ENCODE data around the gene CCNL2. TPM values are rescaled to one million over a fixed set of nuclear protein-coding genes. Genes with fewer than 3 reads are reported as not detected.
A peak's percentile ranks its signal among the peaks of the same experiment; 100 is the strongest.

Gene CCNL2
- total and polyA plus RNA-seq, 2 of the 13 experiments (the other 11 are each of a cell fraction or from before 2014, with no cell fraction given): 105 to 340 TPM

DNA sequence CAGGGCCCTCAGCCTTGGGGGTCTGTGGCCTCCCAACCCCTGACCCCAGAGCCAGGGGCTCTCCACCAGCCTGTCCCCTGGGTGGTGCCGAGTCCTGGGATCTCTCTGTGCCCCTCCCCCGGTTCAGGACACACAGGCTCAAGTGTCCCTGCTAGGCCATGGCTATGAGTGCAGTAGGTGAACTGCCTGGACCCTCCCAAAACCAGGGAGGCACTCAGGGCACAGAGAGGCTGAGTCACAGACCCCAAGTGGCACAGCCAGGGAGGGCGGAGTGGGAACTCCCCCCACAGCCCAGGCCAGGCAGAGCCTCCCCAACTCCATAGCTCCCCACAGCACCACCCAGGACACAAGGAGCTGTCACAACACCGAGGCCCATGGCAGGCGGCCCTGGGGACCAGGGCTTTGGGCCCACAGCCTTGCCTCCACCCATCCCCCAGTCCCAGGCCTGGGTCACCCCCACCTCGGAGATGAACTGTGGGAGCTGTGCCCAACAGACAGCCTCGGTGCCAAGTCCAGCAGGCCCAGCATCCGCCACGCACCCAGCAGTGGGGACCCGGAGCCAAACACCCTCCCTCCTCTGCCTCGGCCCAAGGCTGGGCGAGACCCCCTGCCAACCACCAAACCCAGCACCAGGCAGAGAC lies 53.2 kb downstream of the CCNL2 start (continued):
- TF ChIP-seq, protein P1, sequence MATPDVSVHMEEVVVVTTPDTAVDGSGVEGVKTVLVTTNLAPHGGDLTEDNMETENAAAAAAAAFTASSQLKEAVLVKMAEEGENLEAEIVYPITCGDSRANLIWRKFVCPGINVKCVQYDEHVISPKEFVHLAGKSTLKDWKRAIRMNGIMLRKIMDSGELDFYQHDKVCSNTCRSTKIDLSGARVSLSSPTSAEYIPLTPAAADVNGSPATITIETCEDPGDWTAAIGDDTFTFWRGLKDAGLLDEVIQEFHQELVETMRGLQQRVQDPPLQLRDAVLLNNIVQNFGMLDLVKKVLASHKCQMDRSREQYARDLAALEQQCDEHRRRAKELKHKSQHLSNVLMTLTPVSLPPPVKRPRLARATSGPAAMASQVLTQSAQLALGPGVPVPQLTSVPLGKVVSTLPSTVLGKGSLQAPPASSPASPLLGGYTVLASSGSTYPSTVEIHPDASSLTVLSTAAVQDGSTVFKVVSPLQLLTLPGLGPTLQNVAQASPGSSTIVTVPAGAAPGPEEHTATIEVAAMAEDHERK (CRISPR knock-in tag; IDR thresholded peaks at IDR 0.05; ENCODE audit: low read depth): no peak
- TF ChIP-seq HNF4G (IDR thresholded peaks at IDR 0.05; ENCODE audit: borderline replicate concordance, low read depth, low read length): no peak
- no peak for TF ChIP-seq HNF4G (CRISPR knock-in tag; IDR thresholded peaks at IDR 0.05; ENCODE audit: borderline replicate concordance, low read depth)
- 0 out of 2 replicates have a peak, but pooled peaks have one; percentile 33 for TF ChIP-seq NR1H2 (CRISPR knock-in tag; IDR thresholded peaks at IDR 0.05; ENCODE audit: borderline replicate concordance, low read depth)
- TF ChIP-seq, protein P2, sequence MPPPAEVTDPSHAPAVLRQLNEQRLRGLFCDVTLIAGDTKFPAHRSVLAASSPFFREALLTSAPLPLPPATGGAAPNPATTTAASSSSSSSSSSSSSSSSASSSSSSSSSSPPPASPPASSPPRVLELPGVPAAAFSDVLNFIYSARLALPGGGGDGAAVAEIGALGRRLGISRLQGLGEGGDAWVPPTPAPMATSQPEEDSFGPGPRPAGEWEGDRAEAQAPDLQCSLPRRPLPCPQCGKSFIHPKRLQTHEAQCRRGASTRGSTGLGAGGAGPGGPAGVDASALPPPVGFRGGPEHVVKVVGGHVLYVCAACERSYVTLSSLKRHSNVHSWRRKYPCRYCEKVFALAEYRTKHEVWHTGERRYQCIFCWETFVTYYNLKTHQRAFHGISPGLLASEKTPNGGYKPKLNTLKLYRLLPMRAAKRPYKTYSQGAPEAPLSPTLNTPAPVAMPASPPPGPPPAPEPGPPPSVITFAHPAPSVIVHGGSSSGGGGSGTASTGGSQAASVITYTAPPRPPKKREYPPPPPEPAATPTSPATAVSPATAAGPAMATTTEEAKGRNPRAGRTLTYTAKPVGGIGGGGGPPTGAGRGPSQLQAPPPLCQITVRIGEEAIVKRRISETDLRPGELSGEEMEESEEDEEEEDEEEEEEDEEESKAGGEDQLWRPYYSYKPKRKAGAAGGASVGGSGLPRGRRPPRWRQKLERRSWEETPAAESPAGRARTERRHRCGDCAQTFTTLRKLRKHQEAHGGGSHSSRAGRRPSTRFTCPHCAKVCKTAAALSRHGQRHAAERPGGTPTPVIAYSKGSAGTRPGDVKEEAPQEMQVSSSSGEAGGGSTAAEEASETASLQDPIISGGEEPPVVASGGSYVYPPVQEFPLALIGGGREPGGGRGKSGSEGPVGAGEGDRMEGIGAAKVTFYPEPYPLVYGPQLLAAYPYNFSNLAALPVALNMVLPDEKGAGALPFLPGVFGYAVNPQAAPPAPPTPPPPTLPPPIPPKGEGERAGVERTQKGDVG (CRISPR knock-in tag; IDR thresholded peaks at IDR 0.05; ENCODE audit: borderline replicate concordance): no peak
- TF ChIP-seq HNRNPL (IDR thresholded peaks at IDR 0.05; ENCODE audit: low read depth, low read length): 0 out of 2 replicates have a peak, but pooled peaks have one; percentile 7
- TF ChIP-seq ZNF768 (CRISPR knock-in tag; IDR thresholded peaks at IDR 0.05): peak; percentile 96
